Kidney (tissue), 14 donors: ENCODE results near the gene C12orf56. TPM values are rescaled to one million over a fixed set of nuclear protein-coding genes. Genes with fewer than 3 reads are reported as not detected.
"Not testable (repeated sequence)": the region's sequence is repeated elsewhere in the genome, so short reads cannot be mapped to it uniquely, and the experiment has no call there.

Experiments
- DNase-seq, 5 donors: peaks; one replicate each; pipeline ENCODE4 v3.0.0-alpha.2; 2013 to 2020
- FAIRE-seq: peaks from 2 replicates; lab custom pipeline; 2012; peaks lifted over from hg19 to GRCh38; lab: Jason Lieb, UNC
- H3K27ac ChIP-seq, 2 donors: one replicate each; pipeline ENCODE4 v1.7.0; 2013; ENCODE audit warnings: low read depth in 2 of 2, low read length in 2 of 2, inconsistent platforms in 1 of 2
- H3K27me3 ChIP-seq: one replicate; pipeline ENCODE4 v1.7.1; 2013; ENCODE audit warnings: low read length, inconsistent platforms; ENCODE audit not compliant: control insufficient read depth, insufficient read depth
- H3K36me3 ChIP-seq, 3 donors: one replicate each; pipeline versions ENCODE4 v1.7.0 to v1.7.1; 2013; ENCODE audit warnings: low read length in 3 of 3, control low read depth in 1 of 3, inconsistent platforms in 1 of 3; ENCODE audit not compliant: insufficient read depth in 3 of 3, control insufficient read depth in 2 of 3
- H3K4me1 ChIP-seq, 3 donors: one replicate each; pipeline versions ENCODE4 v1.7.0 to v1.7.1; 2013; ENCODE audit warnings: low read length in 3 of 3, inconsistent platforms in 1 of 3, low read depth in 1 of 3; ENCODE audit not compliant: control insufficient read depth in 2 of 3, insufficient read depth in 2 of 3
- H3K4me3 ChIP-seq, 3 donors: one replicate each; pipeline versions ENCODE4 v1.7.0 to v1.8.1; 2013; ENCODE audit warnings: low read length in 3 of 3, control low read depth in 1 of 3, inconsistent platforms in 1 of 3
- H3K9ac ChIP-seq, 3 donors: one replicate each; pipeline versions ENCODE4 v1.7.0 to v1.7.1; 2013; ENCODE audit warnings: low read length in 3 of 3, control low read depth in 1 of 3, inconsistent platforms in 1 of 3
- H3K9me3 ChIP-seq, 3 donors: one replicate each; pipeline versions ENCODE4 v1.7.0 to v1.7.1; 2013; ENCODE audit warnings: low read length in 3 of 3, control low read depth in 1 of 3, inconsistent platforms in 1 of 3; ENCODE audit not compliant: control insufficient read depth in 2 of 3, insufficient read depth in 1 of 3
- intact Hi-C: fragments of 100-400 bp; cut with DNase I; formaldehyde crosslinking; loops from one replicate; pipeline ENCODE4 v1.11.1; 2022
- polyA plus RNA-seq: library from polyadenylated mRNA; stranded (reverse); fragments of 350-450 nt; fragmentation: Illumina TruSeq; extraction: RNeasy Lipid Tissue Mini Kit (QIAGEN cat#74804); gene quantifications from one replicate; pipeline ENCODE4 v1.2.3, GENCODE V29; 2014; ENCODE audit warnings: low read depth, low replicate concordance; ENCODE audit not compliant: insufficient read depth
- total RNA-seq: library from RNA; stranded (reverse); fragmentation: NEBNext Ultra II Directional; extraction: Animal tissue kit (Norgen Biotek cat#: 25700); gene quantifications from one replicate; pipeline ENCODE4 v1.2.1, GENCODE V29; 2021
- TF ChIP-seq, protein P1 (sequence below): IDR thresholded peaks from 3 replicates; pipeline ENCODE4 v1.5.1; 2012; ENCODE audit warnings: mild to moderate bottlenecking, moderate library complexity, borderline replicate concordance; ENCODE audit not compliant: insufficient read depth; ENCODE audit errors: extremely low read depth
- donor health status: control.
- donor health status: control.
- donor health status: control.
- donor health status: control.
- donor health status: control.
- donor health status: DM: yes; HTN: yes; CAD: no.
- donor health status: Normal renal cell carcinoma (clear cell type).

Gene C12orf56
- total and polyA plus RNA-seq, 2 donors from 2014 or later: 1.5 to 5.2 TPM

DNA sequence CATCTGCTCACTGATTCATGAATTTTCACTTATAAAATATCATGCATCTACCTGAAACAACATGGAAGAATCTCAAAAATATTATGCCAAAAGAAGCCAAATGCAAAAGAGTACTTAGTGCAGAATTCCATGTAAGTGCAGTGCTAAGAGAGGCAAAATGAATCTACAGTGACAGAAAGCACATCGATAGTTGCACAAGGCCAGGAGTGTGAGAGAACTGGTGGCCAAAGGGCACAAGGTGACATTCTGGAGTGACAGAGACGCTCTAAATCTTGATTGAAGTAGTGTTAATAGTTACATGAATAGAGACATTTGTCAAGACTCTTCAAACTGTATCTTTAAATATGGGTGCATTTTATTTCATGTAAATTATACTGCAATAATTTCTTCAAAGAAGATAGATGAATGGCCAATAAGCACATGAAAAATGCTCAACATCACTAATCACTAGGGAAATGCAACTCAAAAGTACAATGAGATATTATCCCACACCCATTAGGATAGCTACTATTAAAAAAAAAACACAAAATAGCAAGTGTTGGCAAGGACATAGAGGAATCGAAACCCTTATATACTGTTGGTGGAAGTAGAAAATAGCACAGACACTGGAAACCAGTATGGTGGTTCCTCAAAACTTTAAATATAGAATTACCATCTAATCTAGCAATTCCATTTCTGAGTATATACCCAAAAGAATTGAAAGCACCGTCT is 96.7 kb downstream of the C12orf56 start:
- Histone ChIP-seq H3K36me3 (no peaks in the 10 kb centered on the region), H3K27me3 (no peaks in the 10 kb centered on the region), H3K27ac (no peak overlapping the region), H3K9me3 (no peaks in the 10 kb centered on the region), H3K4me1 (no peaks in the 10 kb centered on the region), H3K9ac (no peak overlapping the region), H3K4me3 (no peak overlapping the region)
- DNase-seq: no peak
- intact Hi-C loops: no loop called here
- no peak for FAIRE-seq
- TF ChIP-seq, protein P1, sequence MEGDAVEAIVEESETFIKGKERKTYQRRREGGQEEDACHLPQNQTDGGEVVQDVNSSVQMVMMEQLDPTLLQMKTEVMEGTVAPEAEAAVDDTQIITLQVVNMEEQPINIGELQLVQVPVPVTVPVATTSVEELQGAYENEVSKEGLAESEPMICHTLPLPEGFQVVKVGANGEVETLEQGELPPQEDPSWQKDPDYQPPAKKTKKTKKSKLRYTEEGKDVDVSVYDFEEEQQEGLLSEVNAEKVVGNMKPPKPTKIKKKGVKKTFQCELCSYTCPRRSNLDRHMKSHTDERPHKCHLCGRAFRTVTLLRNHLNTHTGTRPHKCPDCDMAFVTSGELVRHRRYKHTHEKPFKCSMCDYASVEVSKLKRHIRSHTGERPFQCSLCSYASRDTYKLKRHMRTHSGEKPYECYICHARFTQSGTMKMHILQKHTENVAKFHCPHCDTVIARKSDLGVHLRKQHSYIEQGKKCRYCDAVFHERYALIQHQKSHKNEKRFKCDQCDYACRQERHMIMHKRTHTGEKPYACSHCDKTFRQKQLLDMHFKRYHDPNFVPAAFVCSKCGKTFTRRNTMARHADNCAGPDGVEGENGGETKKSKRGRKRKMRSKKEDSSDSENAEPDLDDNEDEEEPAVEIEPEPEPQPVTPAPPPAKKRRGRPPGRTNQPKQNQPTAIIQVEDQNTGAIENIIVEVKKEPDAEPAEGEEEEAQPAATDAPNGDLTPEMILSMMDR: no peak

DNA sequence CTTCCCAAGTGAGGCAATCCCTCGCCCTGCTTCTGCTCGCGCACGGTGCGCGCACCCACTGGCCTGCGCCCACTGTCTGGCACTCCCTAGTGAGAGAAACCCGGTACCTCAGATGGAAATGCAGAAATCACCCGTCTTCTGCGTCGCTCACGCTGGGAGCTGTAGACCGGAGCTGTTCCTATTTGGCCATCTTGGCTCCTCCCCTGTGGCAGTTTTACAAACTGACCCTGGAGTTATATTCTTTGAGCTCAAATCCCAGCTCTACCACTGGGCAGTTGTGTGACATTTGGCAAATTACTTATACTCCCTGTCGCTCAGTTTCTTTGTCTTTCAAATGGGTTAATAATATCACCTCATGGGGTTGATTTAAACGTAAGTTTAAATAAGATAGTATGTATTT is 97.4 kb downstream of the C12orf56 start:
- H3K27ac ChIP-seq, H3K27me3 ChIP-seq, H3K4me1 ChIP-seq, FAIRE-seq, H3K9ac ChIP-seq, intact Hi-C loops, H3K36me3 ChIP-seq, H3K4me3 ChIP-seq, DNase-seq, H3K9me3 ChIP-seq: not testable (repeated sequence)

DNA sequence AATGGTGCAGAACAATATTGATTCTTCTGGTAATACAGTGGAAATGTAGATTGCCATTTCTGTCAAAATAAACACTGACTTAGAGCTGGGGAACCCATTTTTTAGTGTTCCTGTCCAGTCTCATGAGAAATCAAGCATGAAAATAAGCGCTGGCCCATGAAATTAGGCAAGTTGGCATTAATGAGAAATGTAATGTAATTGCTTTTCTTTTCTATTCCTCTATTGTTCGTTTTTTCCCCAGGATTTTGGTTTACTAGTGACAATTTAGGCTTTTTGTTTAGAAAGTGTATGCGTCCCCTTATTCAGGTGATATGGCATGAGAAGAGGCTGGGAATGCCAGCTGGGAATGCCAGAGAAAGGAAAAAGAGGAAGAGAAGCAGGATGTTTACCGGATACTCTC is 104.0 kb downstream of the C12orf56 start:
- TF ChIP-seq, protein P1: no peak
- Histone ChIP-seq H3K27ac (no peak overlapping the region), H3K36me3 (no peaks in the 10 kb centered on the region), H3K9me3 (no peaks in the 10 kb centered on the region), H3K27me3 (no peaks in the 10 kb centered on the region), H3K9ac (no peak overlapping the region), H3K4me1 (no peaks in the 10 kb centered on the region), H3K4me3 (no peak overlapping the region)
- intact Hi-C loops: no loop called here
- FAIRE-seq: no peak
- DNase-seq: peak in 2 of 5 donors; percentile 35 to 54

DNA sequence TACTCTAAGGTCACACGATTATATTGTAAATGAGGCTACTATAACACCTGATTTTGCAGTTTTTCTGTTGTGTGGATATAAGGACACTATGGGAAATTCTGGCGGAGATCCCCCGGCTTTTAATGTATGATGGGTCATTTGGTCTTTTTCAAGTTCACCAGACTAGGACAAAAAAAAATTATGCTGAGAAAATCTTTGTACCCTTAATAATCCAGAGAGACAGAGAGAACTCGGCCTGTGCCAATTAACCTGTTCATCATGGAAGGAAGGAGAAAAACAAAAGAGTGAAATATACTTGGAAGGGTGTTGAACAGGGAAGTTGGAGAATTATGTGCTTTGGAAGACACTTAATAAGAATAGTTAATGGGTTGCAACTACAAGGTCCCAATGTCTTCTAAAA is 106.3 kb downstream of the C12orf56 start:
- DNase-seq: no peak
- H3K9ac ChIP-seq: no peak overlapping the region
- FAIRE-seq: no peak
- no peaks in the 10 kb centered on the region for H3K4me1 ChIP-seq
- TF ChIP-seq, protein P1: no peak
- H3K9me3 ChIP-seq: no peaks in the 10 kb centered on the region
- no peaks in the 10 kb centered on the region for H3K36me3 ChIP-seq
- intact Hi-C loops: no loop called here
- H3K27ac ChIP-seq: no peak overlapping the region
- H3K4me3 ChIP-seq: no peak overlapping the region
- no peaks in the 10 kb centered on the region for H3K27me3 ChIP-seq
